Astrocyte (in vitro differentiated cells and primary cell): ENCODE data around the gene NT5C1A. TPM values are rescaled to one million over a fixed set of nuclear protein-coding genes. Genes with fewer than 3 reads are reported as not detected.

Source experiments
- DNase-seq: peaks from one replicate; pipeline ENCODE4 v3.0.0-alpha.2; 2010; ENCODE audit warnings: low read depth
- FAIRE-seq: peaks from 2 replicates; lab custom pipeline; 2011; peaks lifted over from hg19 to GRCh38; lab: Jason Lieb, UNC
- H2AFZ ChIP-seq: 2 replicates; pipeline ENCODE4 v1.6.0; 2012; ENCODE audit warnings: low read depth, low read length, inconsistent platforms
- H3K27ac ChIP-seq: 2 replicates; pipeline ENCODE4 v1.5.1; 2011; ENCODE audit warnings: low read depth, low read length, inconsistent platforms
- H3K27me3 ChIP-seq: 2 replicates; pipeline ENCODE4 v1.6.0; 2011; ENCODE audit warnings: low read length, inconsistent platforms; ENCODE audit not compliant: insufficient read depth
- H3K36me3 ChIP-seq: 2 replicates; pipeline ENCODE4 v1.5.1; 2011; ENCODE audit warnings: low read length, inconsistent platforms; ENCODE audit not compliant: insufficient read depth
- H3K4me1 ChIP-seq: 2 replicates; pipeline ENCODE4 v1.5.1; 2011; ENCODE audit warnings: low read length, inconsistent platforms; ENCODE audit not compliant: insufficient read depth
- H3K4me2 ChIP-seq: 2 replicates; pipeline ENCODE4 v1.6.0; 2012; ENCODE audit warnings: low read length, inconsistent platforms
- H3K4me3 ChIP-seq: 2 replicates; pipeline ENCODE4 v1.5.1; 2011; ENCODE audit warnings: low read depth, mild to moderate bottlenecking, low read length, inconsistent platforms; ENCODE audit not compliant: insufficient read depth
- H3K79me2 ChIP-seq: 2 replicates; pipeline ENCODE4 v1.6.0; 2012; ENCODE audit warnings: mild to moderate bottlenecking, low read length, inconsistent platforms; ENCODE audit not compliant: insufficient read depth
- H3K9ac ChIP-seq: 2 replicates; pipeline ENCODE4 v1.6.0; 2012; ENCODE audit warnings: mild to moderate bottlenecking, low read length, inconsistent platforms
- H3K9me3 ChIP-seq: 2 replicates; pipeline ENCODE4 v1.5.1; 2012; ENCODE audit warnings: low read depth, mild to moderate bottlenecking, low read length, inconsistent platforms; ENCODE audit not compliant: insufficient read depth
- H4K20me1 ChIP-seq: 2 replicates; pipeline ENCODE4 v1.6.0; 2012; ENCODE audit warnings: low read length, inconsistent platforms; ENCODE audit not compliant: insufficient read depth
- H3K27ac Mint-ChIP-seq: one replicate; pipeline ENCODE4 v1.8.0; 2021; ENCODE audit warnings: mild to moderate bottlenecking, mixed read lengths; ENCODE audit not compliant: unreplicated experiment
- H3K27me3 Mint-ChIP-seq: one replicate; pipeline ENCODE4 v1.8.0; 2021; ENCODE audit warnings: low read depth, mixed read lengths; ENCODE audit not compliant: unreplicated experiment
- H3K36me3 Mint-ChIP-seq: one replicate; pipeline ENCODE4 v1.8.0; 2021; ENCODE audit warnings: low read depth, mixed read lengths; ENCODE audit not compliant: unreplicated experiment
- H3K4me1 Mint-ChIP-seq: one replicate; pipeline ENCODE4 v1.8.0; 2021; ENCODE audit warnings: low read depth, mixed read lengths; ENCODE audit not compliant: unreplicated experiment
- H3K4me3 Mint-ChIP-seq: one replicate; pipeline ENCODE4 v1.8.0; 2021; ENCODE audit warnings: mild to moderate bottlenecking, moderate library complexity, mixed read lengths; ENCODE audit not compliant: unreplicated experiment
- H3K9me3 Mint-ChIP-seq: one replicate; pipeline ENCODE4 v1.8.0; 2021; ENCODE audit warnings: mild to moderate bottlenecking, mixed read lengths; ENCODE audit not compliant: unreplicated experiment
- CTCF ChIP-seq: IDR thresholded peaks from 2 replicates; pipeline ENCODE4 v1.5.1; 2011; ENCODE audit warnings: low read depth, mild to moderate bottlenecking, inconsistent platforms, low read length, moderate library complexity; ENCODE audit not compliant: insufficient read depth
- EZH2 ChIP-seq: IDR thresholded peaks from 2 replicates; pipeline ENCODE4 v1.6.1; 2012; ENCODE audit warnings: mild to moderate bottlenecking, low read length, inconsistent platforms; ENCODE audit not compliant: insufficient read depth
- total RNA-seq: library from RNA; stranded (reverse); gene quantifications from 2 replicates; pipeline ENCODE4 v1.2.1, GENCODE V29; 2021

The NT5C1A gene
- total RNA-seq, 1 donor from 2014 or later, result 0.20 TPM

GRCh38 chr1:39653546-39654031, 18.3 kb downstream of the NT5C1A start:
- TF ChIP-seq EZH2 (no peak), CTCF (peak; percentile 87)
- Mint-ChIP-seq H3K36me3 (no peaks in the 10 kb centered on the region), H3K27me3 (peaks cover 64% of the 10 kb centered on the region), H3K4me3 (no peak overlapping the region), H3K9me3 (no peaks in the 10 kb centered on the region), H3K27ac (no peak overlapping the region), H3K4me1 (peaks cover 8% of the 10 kb centered on the region)
- no peak overlapping the region for H3K27ac ChIP-seq
- H3K79me2 ChIP-seq, result no peaks in the 10 kb centered on the region
- no peak for FAIRE-seq
- H3K27me3 ChIP-seq, result peaks cover 20% of the 10 kb centered on the region
- peak overlapping the region; percentile 51 for H2AFZ ChIP-seq
- H3K9me3 ChIP-seq, result no peaks in the 10 kb centered on the region
- no peak overlapping the region for H3K9ac ChIP-seq
- H3K36me3 ChIP-seq, result no peaks in the 10 kb centered on the region
- H3K4me1 ChIP-seq, result no peaks in the 10 kb centered on the region
- DNase-seq, result peak; percentile 41
- H3K4me3 ChIP-seq, result no peak overlapping the region
- H4K20me1 ChIP-seq, result no peaks in the 10 kb centered on the region
- peak overlapping the region; percentile 33 for H3K4me2 ChIP-seq

GRCh38 chr1:39652554-39652953, 19.4 kb downstream of the NT5C1A start:
- Histone ChIP-seq H4K20me1 (no peaks in the 10 kb centered on the region), H3K4me2 (no peak overlapping the region), H3K4me1 (no peaks in the 10 kb centered on the region), H3K9ac (no peak overlapping the region), H3K9me3 (no peaks in the 10 kb centered on the region), H3K4me3 (no peak overlapping the region), H3K27ac (no peak overlapping the region), H3K27me3 (peaks cover 18% of the 10 kb centered on the region), H3K36me3 (no peaks in the 10 kb centered on the region), H2AFZ (no peak overlapping the region), H3K79me2 (no peaks in the 10 kb centered on the region)
- Mint-ChIP-seq H3K4me3 (no peak overlapping the region), H3K27ac (no peak overlapping the region), H3K9me3 (no peaks in the 10 kb centered on the region), H3K4me1 (peaks cover 8% of the 10 kb centered on the region), H3K36me3 (no peaks in the 10 kb centered on the region), H3K27me3 (peaks cover 61% of the 10 kb centered on the region)
- no peak for FAIRE-seq
- TF ChIP-seq EZH2 (no peak), CTCF (no peak)
- no peak for DNase-seq

- Histone ChIP-seq H3K4me2 (no peak overlapping the region), H3K9me3 (no peaks in the 10 kb centered on the region), H3K79me2 (no peaks in the 10 kb centered on the region), H3K27me3 (peaks cover 18% of the 10 kb centered on the region), H4K20me1 (no peaks in the 10 kb centered on the region), H3K36me3 (no peaks in the 10 kb centered on the region), H3K4me3 (no peak overlapping the region), H3K9ac (no peak overlapping the region), H2AFZ (no peak overlapping the region), H3K4me1 (no peaks in the 10 kb centered on the region), H3K27ac (no peak overlapping the region)
- FAIRE-seq (no peak), DNase-seq (no peak)
- H3K36me3 Mint-ChIP-seq, result no peaks in the 10 kb centered on the region
- no peak for TF ChIP-seq EZH2
- TF ChIP-seq CTCF, result no peak
- no peak overlapping the region for H3K4me3 Mint-ChIP-seq
- peaks cover 1% of the 10 kb centered on the region for H3K9me3 Mint-ChIP-seq
- peaks cover 5% of the 10 kb centered on the region for H3K4me1 Mint-ChIP-seq
- H3K27me3 Mint-ChIP-seq, result peaks cover 57% of the 10 kb centered on the region
- no peak overlapping the region for H3K27ac Mint-ChIP-seq
Observed at GRCh38 chr1:39652105-39652504, 19.8 kb downstream of the NT5C1A start.
